22Rv1 (cell line): ENCODE results near the gene MRPL24.

Source experiments
- ZFX ChIP-seq: fragments of 450-650 bp; IDR thresholded peaks from 2 replicates; pipeline ENCODE4 v1.6.1; 2017; ENCODE audit warnings: antibody characterized with exemption, borderline replicate concordance
- TF ChIP-seq, protein P1 (sequence below): fragments of 450-650 bp; IDR thresholded peaks from 2 replicates; pipeline ENCODE4 v1.5.1; 2017; ENCODE audit warnings: mild to moderate bottlenecking

- TF ChIP-seq, protein P1, sequence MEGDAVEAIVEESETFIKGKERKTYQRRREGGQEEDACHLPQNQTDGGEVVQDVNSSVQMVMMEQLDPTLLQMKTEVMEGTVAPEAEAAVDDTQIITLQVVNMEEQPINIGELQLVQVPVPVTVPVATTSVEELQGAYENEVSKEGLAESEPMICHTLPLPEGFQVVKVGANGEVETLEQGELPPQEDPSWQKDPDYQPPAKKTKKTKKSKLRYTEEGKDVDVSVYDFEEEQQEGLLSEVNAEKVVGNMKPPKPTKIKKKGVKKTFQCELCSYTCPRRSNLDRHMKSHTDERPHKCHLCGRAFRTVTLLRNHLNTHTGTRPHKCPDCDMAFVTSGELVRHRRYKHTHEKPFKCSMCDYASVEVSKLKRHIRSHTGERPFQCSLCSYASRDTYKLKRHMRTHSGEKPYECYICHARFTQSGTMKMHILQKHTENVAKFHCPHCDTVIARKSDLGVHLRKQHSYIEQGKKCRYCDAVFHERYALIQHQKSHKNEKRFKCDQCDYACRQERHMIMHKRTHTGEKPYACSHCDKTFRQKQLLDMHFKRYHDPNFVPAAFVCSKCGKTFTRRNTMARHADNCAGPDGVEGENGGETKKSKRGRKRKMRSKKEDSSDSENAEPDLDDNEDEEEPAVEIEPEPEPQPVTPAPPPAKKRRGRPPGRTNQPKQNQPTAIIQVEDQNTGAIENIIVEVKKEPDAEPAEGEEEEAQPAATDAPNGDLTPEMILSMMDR: no peak
- no peak for TF ChIP-seq ZFX
These were observed 5.5 kb upstream of the MRPL24 start for GRCh38 chr1:156746406-156746727.
